Stimulated activated CD4-positive, alpha-beta T cell treated with anti-CD3 and anti-CD28 coated beads, Interleukin-1b, Interleukin-23, amount 100 ng/mL, for 24 hours (primary cell): ENCODE measurements around the gene ADH7.
A peak's percentile ranks its signal among the peaks of the same experiment; 100 is the strongest.
"Not testable (repeated sequence)": the region's sequence is repeated elsewhere in the genome, so short reads cannot be mapped to it uniquely, and the experiment has no call there.

Source experiments
- DNase-seq, 4 experiments: peaks; one replicate each; pipeline ENCODE4 v3.0.0-alpha.2; 2020; ENCODE audit warnings: low read depth in 4 of 4, low spot score in 1 of 4

Gene ADH7

DNA sequence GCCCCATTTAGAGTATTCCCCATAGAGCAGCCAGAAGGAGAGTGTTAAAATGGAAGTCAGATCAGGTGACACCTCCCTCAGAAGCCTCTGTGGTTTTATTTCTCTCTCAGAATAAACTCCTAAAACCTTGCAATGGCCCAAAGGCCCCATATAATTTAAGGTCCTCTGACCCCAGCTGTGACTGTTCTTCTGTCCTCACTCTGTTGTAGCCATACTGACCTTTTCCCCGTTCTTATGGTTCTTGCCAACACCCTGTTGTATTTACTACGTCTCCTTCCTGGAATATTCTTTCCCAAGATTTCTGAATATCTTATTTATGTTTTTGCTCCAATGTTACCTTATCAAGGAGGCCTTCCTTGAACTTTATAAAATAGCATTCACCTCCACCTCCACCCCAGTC lies 18.0 kb downstream of the ADH7 start:
- no peak for DNase-seq

DNA sequence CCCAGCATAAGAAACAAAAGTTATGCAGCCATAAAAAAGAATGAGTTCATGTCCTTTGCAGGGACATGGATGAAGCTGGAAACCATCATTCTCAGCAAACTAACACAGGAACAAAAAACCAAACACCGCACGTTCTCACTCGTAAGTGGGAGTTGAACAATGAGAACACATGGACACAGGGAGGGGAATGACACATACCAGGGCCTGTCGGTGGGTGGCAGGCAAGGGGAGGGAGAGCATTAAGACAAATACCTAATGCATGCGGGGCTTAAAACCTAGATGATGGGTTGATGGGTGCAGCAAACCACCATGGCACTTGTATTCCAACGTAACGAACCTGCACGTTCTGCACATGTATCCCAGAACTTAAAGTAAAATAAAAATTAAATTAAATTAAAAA lies 19.4 kb downstream of the ADH7 start:
- not testable (repeated sequence) for DNase-seq

DNA sequence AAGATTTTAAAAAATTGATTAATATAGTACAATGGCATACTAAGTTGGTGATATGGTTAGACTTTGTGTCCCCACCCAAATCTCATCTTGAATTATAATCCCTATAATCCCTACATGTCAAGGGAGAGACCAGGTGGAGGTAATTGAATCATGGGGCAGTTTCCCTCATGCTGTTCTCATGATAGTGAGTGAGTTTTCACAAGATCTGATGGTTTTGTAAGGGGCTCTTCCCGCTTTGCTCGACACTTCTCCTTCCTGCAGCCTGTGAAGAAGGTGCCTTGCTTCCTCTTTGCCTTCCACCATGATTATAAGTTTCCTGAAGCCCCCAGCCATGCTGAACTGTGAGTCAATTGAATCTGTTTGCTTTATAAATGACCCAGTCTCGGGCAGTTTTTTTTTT lies 20.2 kb downstream of the ADH7 start:
- not testable (repeated sequence) for DNase-seq

DNA sequence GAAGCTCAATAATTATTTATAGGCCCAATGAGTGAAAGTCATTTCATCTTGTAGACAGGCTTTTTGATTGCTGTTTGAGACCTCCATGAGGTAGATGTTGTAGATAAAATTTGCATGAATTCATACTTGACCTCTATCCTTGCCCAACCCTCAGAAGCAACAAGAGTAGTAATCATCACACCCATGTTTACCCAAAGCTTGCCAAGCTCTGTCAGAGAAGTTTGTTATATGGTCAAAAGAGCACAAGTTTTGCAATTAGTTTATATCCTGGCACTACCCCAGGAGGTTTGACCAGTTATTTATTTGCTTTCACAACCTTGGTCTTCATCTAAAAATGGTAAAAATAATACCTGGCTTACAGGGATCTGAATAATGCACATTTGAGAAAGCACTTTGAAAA lies 20.7 kb downstream of the ADH7 start:
- no peak for DNase-seq

DNA sequence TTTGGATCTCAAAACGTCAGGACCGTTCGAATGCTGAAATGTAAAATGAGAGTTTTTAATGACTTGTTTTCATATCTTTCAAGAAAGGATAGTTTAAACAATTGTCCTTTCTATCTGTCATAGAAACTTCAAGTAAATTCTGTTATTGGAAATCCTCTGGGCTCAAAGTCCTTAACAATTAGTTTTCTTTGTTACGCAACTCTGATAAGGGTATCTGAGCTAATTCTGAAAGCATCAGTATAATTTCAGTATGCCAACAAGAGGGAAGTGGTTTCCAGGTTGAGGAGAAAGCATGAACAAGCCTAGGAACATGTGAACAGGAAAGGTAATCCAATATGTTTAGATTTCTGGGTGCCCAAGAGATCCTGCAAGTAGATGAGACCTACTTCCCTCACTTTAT lies 22.0 kb downstream of the ADH7 start:
- no peak for DNase-seq

DNA sequence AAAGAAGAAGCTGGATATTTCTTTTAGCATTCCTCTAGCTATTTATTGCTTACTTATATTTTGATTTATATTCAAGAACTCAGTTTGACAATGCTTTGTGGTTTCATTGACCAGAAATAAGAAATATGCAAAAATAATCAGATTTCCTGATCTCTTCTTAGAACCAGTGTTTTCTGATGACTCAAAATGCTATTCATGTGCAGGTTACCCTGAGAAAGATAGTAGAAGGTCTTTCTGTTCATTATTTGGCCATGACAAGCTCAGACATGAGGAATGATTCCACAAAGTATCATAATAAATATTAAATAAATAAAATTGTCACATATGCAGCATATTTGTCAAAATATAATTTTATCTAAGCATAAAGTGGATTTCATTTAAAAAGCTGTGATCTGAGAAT lies 24.1 kb downstream of the ADH7 start:
- no peak for DNase-seq

DNA sequence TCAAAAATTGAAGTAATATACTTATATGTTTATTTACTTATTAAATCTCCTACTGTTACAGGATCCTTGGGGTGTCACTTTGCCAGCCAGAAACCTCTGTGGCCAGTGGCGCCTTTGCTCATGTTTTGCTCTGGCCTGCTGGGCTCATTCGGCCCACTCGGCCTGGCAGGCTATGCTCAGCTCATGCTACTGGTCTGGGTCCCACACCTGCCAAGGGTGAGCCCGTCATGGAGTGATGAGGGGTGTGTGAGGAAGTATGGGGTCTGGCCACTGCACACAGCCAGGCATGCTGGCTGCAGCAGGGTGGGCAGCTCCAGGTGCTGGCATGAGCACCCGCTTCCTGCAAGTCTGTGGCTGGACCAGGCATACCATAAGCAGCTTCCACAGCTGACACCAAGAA lies 25.1 kb downstream of the ADH7 start:
- DNase-seq, result no peak

DNA sequence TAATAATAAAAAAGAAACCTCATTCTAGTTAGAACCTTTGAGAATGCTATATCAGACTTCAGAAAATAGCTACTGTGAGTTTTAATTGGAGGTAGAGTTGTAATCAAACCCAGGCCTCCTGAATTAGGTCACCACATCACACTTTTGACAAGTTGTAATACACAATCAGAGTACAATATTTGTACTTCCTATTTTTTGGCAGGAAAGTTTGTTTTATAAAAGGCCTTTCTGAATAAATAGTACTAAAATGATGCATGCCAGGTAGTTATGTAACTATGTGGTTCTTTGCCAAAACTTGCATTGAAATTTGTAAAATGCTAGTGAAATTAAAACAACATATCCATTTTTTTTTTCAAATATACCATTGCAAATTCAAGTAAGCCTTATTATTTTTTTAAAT lies 26.8 kb downstream of the ADH7 start:
- no peak for DNase-seq

DNA sequence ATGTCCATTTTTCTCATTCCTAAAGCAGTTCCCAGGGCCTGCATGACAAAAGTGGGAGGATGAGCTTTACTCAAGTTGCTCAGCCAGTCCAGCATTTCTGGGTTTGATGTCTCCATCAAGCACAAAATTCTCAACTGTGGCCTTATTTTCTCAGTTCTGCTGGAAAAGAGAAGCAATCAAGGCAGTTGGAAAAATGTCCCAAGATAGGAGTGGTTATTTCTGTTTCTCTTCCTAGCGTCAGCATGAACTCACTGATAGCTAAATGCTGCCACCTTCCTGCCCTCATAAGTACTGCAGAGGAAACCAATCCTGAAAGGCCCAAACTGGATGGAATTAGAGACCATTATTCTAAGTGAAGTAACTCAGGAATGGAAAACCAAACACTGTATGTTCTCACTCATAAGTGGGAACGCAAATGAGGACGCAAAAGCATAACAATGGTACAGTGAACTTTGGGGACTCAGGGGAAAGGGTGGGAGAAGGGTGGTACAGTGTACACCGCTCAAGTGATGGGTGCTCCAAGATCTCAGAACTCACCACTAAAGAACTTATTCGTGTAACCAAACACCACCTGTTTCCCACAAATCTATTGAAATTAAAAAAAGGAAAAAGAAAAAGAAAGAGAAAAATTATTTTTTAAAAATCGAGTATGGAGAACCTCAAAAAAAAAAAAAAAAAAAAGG lies 29.6 kb downstream of the ADH7 start:
- peak; percentile 25 to 46 (median 39) for DNase-seq

DNA sequence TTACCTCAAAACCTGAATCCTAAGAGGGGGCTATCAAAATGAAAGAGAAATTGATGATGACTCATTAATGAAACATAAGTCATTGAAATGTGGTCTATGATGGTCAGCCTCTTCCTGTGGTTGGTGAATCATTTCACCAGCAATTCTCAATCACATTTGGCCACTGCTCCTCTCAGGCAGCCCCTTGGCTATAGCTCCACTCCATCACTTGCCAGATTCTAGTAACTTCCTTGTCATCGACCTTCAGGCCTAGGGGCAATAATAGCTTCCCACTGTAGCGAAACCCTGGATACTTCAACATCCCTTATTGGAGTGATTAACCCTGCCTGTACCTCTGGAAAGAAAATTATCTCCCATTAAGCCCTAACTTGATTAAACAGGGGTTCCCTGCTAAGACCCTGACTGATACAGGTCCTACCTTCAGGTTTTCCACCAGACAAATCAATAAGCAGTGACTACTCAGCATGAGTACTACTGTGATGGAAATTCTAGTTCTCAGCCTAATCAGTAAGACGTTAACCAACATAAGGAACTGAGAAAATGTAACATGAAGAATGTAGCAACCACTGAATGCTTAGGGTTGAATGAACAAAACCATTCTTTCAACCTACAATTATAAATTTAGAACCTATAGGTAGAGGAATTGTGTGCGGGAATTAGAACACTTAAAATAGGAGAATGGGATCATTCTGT lies 30.4 kb downstream of the ADH7 start:
- no peak for DNase-seq

DNA sequence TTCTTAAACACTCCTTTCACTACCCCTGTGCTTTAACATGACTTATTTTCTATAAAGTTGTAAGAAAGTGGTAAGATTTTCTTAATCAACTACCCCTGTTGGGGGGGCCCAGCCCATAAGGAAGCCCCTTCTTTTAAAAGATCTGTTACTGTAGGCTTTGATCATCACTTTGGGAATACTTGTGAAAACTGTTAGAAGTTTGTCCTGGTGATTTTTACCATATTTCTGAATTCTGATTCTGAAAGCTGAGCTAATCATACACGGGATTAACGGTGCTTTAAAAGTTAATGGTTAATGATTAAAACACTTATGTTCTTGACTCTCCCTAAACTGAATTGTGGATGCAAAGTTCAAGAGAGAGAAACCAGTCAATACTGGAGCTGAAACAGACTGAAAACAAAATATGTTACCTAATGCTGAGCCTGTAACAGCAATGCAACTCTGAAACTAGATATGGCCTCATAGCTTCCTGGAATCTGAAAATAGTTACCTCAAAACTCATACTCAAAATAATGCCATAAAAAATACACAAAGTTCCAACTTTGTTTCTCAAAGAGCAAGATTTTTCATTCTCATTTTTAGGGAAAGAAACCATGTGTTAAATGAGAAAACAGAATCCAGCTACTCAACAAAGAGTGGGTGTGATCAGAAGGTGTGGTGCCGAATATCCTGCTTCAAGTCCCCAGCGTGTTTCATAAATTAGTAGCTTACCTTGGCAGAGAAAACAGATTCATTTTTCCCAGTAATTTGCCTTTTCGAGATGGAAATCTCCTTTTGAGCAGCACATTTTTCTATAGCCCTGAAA lies 31.6 kb downstream of the ADH7 start:
- DNase-seq, result no peak

DNA sequence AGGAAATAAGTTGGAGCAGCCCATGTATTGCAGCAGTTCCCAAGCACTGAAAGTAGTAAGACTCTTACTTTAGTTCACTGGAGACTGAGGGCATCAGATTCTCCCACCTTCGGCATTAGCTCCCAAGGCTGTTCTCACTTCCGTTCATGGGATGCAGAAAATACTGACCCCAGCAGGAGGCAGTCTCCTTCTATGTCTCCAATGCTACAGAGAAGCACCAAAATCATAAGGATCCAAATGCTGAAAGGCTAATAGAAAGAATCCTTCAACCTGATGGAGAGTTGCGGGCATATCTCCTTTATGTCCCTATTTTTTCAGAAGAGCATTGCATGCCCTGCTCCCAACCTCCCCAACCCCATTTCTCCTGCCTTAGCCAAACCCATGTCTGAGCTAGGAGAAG lies 32.4 kb downstream of the ADH7 start:
- no peak for DNase-seq

DNA sequence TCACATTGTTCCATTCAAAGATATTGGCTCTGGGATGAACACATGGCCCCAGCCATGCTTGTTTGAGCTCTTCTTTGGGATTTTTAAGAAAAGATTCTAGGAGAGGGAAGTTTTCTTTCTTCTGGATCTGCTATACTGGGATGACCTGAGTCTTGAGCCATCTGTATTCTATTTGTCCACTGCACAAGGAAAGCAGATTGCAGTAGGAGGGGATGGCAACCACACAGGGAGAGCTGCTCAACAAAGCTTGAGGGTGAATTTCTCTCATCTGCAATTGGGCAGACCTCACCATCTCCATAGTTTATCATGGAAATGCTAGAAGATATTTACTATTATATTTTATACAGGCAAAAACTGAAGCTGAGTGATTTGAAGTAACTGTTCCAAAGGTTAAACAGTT lies 34.3 kb downstream of the ADH7 start:
- no peak for DNase-seq

DNA sequence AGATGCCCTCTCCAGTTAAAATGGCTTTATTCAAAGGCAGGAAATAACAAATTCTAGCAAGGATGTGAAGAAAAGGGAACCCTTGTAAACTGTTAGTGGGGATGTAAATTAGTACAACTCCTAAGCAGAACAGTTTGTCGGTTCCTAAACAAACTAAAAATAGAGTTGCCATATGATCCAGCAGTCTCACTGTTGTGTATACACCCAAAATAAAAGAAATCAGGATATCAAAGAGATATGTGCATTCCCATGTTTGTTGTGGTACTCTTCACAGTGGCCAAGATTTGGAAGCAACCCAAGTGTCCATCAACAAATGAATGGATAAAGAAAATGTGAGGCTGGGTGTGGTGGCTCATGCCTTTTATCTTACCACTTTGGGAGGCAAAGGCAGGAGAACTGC lies 36.1 kb downstream of the ADH7 start:
- no peak for DNase-seq

DNA sequence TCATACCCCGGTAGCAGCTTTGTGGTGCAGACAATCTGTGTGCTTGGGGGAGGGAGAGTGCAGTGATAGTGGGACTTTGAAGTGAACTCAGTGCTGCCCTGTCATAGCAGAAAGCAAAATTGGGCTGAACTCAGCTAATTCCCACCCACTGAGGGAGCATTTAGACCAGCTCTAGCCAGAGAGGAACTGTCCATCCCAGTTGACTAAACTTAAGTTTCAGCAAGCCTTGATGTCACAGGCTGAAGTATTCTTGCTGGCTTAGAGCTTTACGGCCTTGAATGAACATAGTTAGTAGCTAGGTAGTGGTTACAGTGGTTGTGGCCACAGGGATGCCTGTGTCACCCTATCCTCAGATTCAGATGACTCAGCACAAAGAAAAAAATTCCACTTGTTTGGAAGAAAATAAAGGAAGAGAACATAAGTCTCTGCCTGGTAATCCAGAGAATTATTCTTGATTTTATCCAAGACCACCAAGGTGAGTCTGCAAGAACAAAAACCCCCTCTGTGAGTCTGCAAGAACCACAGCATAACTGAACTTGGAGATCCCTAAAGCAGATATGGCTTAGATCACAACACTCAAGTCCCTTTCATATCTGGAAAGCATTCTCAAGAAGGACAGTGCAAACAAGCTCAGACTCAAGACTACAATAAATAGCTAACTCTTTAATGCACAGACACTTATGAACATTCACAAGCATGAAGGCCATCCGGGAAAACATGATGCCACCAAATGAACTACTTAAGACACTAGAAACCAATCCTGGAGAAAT lies 39.4 kb downstream of the ADH7 start:
- no peak for DNase-seq

DNA sequence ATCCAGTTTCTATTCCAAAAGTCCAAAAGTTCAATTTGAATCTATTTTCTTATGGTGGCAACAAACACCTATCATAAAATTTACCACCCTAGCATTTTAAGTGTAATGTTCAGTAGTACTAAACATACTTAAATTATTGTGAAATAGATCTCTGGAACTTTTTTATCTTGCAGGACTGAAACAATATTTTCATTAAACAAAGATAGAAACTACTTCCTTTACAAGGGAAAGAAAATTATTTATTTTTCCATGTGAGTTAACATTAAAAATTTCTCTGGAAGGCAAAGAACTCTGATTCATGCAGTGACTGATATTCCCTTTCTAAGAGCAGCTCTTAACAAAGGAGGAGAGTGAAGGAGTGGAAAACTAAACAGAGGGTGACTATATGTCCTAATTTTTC lies 40.2 kb downstream of the ADH7 start:
- no peak for DNase-seq

DNA sequence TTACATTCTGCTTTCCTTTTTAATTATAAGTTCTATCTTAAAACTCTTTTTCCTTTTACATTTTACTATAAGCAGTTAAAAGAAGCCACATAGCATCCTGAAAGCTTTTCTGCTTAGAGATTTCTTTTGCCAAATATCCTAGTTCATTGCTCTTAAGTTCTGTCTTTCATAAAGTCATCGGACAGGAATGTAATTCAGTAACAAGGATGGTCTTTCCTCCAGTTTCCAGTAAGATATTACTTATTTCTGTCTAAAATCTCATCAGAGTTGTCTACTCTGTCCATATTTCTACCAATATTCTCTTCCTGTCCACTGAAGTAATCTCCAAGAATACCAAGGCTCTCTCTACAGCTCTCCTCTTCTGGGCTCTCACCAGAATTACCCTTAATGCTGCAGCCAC lies 45.1 kb downstream of the ADH7 start:
- DNase-seq, result no peak

DNA sequence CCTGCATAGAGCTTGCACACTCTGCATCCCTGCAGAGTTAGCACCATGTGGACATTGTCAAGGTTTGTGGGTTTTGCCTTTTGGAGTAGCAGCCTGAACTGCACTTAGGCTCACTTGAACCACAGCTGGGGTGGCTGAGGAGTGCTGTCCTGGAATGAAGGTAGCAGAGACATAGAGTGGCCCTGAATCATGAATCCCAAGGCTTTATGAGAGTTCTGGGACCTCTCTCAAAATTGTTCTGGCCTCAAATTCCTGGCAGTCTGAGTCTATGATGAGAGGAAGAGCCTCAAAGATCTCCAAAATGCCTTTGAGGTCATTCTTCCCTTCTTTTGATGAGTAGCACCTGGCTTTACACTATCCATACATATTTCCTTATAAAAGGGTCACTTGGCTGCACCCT lies 45.5 kb downstream of the ADH7 start:
- DNase-seq, result no peak

DNA sequence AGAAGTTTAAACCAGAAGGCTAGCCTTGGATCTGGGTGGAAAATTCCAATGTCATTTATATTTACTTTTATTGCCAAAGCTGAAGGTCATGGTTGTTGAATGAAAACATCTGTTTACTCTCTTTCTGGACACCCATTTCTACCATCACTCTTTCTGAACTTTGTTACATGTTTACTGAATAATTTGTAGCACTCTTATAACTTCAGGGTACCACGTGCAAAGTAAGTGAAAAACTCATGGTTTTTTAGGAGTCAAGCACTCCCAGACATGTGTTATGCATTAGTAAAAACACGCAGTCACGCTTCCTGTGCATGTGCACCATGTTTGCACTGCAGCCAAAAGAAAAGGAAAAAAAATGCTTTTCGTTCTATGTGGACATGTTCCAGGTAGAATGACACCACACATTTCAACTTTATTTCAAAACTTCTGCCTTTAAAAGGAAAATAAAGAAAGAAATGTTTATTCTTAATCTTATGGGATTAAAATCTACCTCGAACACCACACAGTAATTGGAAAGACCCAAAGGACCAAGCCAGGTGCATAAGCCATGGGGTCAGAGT lies 51.2 kb downstream of the ADH7 start:
- no peak for DNase-seq

DNA sequence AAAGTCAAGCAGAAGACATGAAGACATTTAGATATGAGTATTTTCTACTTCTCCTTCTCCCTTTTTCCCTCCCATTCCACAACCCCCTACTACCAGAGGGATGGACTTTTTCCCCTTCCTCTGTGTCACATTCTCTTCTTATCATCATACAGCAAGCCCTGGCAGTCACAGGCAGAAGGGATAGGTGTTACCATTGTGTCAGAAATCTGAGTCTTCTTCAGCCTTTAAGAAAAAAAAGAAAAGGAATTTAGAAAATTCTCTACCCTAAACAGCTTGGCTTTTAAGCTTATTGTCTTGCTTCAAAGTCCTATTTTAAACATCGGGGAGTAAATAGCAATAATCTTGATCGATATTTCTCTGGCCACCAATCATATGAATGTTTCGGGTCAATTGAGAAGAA lies 51.7 kb downstream of the ADH7 start:
- DNase-seq, result no peak

DNA sequence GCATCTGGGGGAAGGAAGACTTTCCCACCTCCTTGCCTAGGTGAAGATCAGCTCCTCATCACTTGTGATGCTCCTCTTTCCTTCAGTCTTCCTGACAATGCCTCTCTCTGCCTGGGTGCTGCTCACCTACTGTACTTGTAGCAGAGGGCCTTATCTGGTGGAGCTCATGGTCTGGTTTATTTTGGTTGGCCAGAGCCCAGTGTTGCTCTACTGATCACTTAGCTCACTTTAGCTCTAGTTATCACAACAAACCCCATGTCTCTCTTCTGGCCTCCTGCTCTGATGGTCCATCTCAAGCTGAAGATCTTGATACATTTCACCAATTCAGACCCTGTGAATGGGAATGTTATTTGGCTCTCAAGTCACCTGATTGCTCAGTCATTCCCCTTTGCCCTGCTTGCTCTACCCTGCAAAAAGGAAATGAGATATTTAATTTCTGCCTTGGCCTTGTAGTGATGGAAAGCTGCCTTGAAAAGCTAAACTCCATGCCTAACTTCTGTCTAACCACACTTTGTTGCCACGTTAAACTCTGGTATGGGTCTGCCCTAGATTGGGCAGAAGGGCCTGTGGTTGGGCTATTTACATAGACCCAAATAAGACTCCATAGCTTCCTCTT lies 52.3 kb downstream of the ADH7 start:
- DNase-seq, result no peak
